NCI-H1436 treated with DMSO at 0.1 percent for 48 hours (cell line): ENCODE results near the gene LRRC47.

ENCODE experiments used
- DNase-seq: peaks from one replicate; lab custom pipeline; 2025; lab: John Stamatoyannopoulos, UW

Gene LRRC47

DNA sequence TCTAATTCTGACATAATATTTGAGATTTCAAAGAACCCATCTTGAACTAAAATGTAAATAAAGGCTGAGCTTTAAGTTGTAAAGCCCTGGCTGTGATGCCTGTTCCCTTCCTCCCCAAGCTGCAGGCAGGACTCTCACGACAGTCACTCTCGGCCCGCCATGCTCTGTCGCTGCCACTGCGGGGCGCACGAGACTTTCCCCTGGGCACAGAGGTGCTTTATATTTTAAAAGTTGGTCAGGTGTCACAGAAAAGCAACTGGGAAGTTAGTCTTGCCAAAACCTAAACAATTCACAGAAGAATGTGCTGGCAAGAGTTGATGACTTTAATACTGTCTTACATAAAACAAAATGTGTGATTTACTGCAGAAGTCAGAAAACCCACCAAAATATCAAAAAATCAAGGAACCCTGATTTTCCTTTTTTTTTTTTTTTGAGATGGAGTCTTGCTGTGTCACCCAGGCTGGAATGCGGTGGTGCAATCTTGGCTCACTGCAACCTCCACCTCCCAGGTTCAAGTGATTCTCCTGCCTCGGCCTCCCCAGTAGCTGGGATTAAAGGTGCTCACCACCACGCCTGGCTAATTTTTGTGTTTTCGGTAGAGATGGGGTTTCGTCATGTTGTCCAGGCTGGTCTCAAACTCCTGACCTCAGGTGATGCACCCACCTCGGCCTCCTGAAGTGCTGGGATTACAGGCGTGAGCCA lies 10.7 kb downstream of the LRRC47 start:
- no peak for DNase-seq

DNA sequence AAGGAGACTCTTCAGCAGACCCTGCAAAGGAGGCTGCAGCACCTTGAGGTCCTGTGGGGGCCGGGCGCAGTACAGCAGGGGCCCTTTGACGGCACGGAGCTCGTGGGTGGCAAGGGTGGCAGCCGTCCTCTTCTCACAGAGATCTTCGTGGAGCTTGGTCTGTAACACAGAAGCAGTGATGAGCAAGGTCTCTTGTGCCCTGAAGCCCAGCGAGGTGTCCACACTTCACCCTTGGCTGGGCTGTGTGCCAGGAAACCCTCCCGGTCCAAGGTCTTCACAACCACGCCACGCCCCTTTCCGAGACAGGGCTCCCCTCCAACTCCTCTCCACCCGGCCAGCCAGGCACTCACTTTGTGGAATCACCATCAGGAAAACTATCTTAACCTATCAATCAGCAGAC lies 11.3 kb downstream of the LRRC47 start:
- no peak for DNase-seq

DNA sequence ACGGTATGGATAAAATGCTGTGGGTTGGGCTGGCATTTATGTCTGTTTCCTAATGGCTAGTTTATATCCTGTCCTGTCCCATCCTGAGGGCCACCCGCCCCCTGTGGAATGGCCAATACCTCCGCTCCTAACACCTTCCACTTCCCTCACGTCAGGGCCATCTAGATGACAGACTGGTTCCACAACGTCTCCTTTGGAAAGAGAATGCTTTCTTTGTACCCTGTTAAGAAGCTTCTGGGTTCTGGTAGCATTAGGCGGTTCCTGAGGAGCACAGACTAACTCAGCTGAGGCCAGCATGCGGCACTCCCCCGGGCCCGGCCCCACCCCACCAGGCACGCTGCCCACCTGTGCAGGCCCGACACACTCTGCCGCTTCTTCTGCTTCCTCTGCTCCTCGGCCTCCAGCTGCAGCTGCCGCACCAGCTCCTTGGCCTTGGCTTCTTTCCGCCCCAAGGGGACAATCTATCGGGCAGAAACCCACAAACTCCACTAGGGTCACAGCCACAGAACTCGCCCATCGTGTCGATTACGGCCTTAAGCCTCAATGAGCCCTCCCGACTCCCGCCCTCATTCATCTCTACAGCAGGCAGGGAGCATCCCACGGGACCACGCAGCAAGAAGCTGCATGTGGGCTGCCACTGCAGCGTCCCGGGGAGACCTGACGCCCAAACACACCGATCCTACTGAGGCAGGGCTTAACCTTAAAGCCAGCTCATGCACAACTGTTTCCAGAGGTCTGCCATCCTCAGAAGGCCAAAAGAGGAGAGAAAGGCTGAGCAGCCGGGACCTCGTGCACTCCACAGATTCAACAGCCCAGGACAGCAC lies 12.4 kb downstream of the LRRC47 start:
- no peak for DNase-seq

DNA sequence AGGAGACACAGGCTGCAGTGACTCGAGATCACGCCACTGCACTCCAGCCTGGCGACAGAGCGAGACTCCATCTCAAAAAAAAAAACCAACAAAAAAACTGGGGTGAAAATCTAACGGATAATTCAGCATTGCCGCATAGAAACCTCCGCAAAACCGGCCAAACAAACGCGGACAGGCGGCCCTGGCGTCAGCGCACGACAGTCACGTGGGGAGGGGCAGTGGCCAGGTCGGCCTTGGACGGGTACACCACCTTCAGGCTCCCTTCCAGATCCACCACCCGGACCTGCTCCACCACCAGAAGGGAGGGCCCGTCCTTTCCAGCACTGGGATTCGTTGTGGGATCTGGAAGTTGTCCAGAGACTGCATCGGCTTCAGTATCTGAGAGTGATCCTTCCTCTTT lies 15.4 kb downstream of the LRRC47 start:
- DNase-seq: no peak

DNA sequence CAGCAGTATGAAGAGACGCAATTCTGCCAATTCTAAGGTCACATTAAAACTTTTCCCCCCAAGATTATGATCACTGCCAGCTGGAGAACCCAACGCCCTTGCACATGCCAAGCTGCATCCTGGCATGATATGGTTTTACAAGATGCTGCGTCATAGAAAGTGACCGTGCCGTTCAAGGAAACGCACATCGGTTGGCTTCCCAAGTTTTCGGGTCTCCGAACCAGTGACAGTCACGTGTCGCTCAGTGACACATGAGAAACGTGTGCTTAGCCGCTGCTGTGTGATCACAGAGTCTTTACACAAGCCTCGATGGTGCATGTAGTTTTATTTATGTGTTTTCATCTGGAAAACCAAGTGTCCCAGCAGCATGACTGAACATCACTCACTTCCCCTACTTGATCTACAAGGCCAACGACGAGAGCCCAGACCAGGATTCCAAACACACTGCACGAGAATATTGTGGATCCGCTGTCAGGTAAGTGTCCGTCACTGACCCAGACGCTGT lies 16.3 kb downstream of the LRRC47 start:
- DNase-seq: no peak

DNA sequence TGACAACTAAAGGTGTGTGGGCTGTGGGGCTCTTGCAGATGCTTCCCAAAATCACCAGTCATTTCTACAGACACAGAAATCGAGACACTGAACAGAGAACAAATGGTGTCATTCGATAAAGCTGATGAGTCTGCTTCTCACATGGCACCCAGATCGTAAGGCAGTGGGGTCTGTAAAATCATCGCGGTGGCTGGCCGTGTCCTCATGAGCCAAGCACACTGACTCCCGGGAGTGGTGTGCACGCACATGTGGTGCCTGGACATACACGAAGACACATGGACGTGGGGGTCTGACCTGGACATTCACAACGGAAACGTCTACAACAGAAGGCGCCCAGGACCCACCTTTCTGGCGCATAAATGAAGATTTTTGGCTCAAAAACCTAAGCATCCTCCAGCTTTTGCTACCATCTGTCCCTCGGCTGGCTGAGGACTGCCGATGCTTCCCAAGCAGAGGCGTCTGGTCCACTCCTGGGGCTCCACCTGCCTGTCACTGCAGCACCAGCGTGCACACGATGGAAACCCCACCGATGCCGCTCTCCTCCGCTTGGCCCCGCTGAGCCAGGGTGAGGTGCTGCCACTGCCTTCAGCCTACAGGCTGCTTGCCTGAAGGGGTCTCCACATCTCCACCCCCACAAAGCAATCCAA lies 16.9 kb downstream of the LRRC47 start:
- no peak for DNase-seq

DNA sequence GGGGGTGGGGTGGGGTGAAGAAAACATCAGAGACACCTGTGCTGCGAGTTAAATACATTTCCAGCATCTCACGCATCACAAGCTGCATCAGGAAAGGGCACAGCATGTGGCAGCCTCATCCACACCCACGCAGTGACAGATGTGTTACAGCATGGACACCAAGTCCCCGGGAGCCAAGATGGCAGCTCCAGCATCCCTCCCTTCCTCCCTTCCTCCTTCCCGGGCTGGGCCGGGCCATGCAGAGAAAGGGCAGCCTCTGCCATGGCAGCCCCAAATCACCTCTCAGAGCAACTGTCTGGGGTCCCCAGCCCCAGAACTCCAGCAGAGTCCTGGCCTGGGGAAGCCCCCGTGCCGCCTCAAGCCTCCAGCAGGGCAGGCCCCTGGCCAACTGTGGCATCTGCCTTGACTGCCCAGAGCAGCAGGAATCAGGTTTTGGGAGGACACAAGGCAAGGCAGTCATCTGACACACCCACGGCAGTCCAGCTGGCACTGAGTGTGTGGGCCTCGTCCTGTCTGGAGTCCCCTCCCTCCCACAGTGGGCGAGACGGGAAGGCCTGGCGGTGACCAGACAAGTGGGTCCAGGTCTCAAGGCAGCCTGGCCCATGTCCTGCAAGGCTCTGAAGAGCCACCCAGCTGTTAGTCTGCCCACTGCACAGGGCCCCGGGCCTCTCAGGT lies 17.6 kb downstream of the LRRC47 start:
- DNase-seq: no peak

DNA sequence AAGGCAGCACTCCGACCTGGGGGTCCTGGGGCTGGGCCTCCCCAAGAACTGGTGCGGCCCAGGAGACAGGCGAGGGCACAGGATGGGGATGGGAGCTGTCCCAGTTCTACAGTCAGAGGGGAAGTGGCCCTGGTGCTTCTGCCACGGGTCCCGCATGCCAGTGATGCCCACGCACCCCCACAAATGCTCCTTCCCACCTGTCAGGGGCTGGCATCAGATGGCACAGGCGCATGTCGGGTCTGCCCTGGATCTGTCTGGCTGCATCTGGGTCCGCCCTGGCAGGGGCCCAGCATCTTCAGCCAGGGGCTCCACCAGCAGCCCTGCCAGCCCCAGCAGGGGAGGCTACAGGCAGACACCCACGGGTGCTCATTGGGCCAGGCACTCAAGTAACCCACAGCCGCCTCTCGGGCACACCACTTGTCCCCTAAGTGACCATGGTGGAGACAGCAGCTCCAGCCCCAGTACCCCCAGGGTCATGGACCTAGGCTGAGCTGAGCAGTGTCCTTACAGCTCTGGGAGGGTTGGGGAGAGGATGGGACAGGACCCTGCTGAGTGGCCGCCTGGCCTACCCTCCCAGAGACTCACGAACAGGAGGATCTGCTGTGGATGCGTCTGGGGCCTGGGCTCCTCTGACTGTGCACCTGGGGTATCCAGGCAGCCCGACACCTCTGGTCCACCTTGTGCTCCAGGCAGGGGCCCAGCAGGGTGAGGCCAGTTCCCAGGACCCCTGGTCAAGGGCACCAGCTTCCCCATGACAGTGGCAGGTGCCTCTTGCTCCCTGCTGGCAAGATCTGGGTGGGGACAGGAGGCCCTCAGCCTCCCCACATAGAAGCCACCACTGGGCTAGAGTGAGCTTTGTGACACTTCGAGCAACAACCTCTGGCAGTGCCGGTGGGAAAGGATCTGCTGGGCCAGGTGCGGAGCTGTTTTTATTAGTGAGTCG lies 18.4 kb downstream of the LRRC47 start:
- no peak for DNase-seq

DNA sequence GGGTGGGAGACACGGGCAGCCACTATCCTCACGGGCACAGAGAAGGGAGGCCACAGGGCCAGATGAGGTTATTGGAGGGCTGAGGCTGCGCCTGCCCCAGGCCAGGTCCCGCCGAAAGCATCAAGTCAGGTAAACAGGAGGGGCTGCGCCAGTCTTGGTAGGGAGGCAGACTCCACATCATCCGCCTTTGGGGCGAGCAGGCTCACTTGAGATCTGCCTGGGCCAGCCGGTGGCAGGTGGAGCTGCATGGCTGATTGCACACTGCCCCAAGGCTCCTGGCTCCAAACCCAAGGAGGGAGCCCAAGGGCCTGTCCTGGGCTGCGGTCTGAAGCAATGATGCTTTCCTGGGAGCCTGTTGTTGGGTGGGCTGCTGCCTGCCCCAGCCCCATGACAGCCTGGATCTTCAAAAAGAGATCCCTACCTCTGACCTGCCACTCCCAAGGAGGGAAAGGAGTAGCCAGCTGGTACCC lies 19.2 kb downstream of the LRRC47 start:
- no peak for DNase-seq

DNA sequence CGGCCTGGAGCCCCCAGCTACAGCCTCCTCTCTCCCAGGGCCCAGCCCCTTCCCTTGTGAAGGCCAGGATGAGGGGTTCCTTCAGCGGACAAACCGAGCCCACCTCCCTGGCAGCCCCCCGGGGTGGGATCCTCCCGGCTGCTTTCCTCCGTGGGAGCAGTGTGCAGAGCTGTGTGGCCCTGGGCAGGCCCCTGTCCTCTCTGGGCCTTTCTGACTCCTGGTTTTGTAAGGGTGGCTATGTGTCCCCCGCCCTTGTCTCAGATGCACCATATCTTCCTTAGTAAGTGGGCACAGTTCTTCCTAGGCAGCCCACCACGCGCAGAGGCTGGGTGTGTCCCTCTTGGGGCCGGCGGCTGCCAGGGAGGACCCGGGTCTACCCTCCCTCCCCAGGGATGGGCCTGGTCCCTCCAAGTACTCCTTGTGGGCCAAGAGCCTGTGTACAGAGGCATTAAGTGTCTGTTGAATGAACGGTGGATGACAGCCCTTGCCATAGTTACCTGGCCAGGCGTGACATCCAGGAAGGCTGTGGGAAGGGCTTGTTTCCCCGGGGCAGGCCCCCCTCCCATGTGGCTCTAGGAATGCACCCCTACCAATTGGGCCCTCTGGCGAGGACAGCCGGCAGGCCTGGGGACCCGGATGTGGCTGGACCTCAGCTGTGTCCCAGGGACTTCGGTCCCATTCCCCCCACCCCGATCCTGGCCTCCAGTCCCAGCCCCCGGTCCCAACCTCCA lies 19.9 kb downstream of the LRRC47 start:
- no peak for DNase-seq

DNA sequence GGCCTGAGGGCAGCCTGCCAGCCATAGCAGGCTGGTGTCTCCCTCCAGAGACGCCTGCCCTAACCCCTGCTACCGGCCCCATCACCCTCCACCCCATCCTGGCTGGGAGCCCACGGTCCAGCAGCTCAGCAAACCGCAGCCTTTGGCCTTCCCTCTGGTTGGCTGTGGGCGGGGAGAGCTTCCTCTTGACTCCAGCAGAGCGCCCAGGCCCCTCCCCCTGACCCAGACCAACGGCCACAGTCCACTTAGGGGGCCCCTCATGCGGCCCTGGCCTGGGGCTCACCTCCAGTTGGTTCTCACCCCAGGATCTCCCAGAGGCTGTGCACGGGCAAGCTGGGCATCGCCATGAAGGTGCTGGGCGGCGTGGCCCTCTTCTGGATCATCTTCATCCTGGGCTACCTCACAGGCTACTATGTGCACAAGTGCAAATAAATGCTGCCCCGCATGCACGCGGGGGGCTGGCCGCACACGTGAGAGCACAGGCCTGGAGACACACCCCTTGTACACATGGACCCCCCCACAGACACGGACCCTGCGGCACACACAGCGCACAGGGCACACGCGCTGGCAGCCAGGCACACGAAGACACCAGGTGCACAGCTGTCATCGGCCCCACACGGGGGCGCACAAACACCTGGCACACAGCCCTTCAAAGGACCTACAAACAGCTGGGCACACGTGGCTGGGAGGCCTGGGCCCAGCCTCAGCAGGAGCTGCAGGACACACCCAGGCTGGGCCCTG lies 20.6 kb downstream of the LRRC47 start:
- DNase-seq: no peak

DNA sequence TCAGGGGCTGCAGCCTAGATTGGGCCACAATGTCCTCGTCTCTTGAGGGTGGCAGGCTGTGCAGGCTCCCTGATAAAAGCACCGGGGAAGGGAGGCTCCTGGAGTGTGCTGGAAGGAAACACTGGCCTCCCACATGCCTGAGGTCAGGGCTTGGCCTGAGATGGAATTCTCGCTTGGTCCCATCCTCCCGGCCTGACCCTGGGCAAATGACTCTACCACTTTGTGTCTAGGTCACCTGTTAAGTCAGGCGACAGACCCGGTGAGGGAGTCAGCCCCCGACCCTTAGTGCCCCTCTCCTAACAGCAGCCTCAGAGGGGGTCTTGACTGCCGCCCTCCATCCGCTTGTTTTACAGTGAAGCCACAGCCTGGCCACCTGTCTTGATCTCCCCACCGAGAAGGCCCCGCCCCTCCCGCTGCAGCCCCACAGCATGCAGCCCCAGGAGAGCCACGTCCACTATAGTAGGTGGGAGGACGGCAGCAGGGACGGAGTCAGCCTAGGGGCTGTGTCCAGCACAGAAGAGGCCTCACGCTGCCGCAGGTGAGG lies 21.3 kb downstream of the LRRC47 start:
- DNase-seq: no peak

DNA sequence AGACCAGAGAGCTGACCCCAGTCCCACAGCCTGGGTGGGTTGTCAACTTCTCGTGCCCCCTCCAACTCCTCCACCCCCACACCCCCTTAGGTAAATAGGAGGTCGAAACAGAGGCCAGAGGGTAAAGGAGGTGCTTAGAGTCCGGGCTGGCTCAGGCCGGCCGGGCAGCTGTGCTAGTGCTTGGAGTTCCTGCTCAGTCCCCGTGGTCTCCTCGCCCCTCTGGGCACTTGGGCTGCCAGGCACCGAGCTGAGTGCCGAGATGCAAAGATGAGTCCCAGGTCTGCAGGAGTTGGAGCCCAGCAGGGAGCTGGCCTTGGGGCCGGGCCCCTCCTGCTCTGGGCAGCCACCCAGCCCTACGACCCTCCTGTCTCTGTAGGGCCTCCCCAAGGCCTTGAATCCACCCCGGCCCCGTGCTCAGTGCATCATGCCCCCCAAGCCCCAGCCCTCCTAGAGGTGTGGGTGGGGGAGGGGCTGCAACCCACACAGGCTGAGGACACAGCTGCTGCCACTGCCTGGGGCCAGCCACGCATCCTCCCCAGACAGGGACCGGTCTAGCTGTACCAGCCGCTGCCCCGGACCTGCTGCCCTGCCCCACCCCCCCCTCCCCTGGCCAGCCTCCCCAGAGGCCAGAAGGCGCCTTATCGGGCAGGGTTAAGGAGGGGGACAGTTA lies 21.9 kb downstream of the LRRC47 start:
- no peak for DNase-seq

DNA sequence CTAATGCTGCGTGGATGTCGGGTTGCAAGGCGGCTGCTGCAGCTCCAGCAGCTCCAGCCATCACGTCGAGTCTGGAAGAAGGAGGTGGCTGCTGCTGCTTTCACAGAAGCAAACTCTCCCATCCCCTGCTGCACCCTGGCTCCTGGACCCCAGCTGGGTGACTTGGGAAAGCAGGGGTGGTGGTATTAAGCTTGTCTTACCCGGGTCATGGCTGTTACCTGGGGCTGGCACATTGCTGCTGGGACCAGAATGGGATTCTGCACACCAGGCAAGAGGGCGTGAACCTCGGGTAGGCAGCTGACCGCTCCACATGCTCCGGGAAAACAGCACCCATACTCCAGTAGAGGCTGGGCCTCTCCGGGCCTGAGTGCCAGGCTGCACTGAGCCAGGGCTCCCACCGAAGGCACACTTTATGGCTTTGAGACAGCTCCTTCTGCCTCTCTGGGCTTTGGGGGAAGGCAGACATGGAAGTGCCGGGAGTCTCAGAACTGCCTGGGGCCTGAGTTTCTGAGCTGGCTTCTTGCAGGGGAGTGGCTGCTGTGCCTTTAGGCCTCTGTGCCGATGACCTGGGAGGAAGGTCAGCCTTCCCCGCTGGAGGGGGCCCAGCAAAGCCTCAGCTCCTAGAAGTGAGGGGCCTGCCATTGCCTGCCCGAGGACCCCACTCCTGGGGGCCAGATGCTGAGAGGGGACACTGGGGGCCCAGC lies 22.6 kb downstream of the LRRC47 start:
- DNase-seq: no peak

DNA sequence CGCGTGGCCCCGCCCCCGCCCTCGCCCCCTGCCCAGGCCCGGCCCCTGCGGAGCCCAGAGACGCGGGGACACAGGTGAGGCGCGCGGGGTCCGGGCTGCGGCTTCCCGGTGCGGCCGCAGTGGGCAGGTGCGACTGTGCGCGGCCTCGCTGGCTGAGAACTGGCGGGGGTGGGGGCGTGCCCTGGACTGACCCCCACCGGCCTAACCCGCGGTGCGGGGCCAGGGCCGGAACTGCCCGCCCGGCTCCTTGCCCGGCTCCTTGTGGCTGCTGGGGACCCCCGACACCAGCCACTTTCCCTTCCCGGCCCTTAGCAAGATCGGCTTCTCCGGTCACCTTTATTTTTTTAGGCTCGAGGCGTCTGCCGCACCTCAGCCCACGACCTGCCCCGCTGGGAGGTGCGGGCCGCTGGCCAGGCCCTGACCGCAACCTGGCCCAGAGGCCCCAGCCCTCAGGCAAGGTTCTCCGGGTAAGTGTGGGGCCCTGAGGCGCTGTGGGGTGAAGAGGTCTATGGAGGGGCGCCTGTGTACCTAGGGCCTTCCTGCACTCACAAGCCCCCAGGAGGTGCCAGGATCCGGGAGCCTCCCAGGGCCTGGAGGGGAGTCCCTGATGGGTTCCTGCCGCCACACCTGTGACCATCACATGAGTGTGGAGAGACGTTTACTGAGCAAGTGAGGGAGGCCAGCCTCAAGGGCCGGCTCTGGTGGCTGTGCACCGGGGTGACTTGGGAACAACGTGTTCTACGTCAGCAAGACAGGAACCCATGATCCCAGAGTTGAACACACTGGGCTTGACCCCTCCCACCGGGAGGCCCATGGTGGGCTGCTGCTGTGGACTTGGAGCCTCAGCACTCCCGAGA lies 23.4 kb downstream of the LRRC47 start, which contains the start of gene SMIM1:
Gene SMIM1, plus strand, starts transcription at position 35 of the 857 bp plus-strand sequence. CDS start 2,625 bp downstream, outside the sequence.
- DNase-seq: no peak

DNA sequence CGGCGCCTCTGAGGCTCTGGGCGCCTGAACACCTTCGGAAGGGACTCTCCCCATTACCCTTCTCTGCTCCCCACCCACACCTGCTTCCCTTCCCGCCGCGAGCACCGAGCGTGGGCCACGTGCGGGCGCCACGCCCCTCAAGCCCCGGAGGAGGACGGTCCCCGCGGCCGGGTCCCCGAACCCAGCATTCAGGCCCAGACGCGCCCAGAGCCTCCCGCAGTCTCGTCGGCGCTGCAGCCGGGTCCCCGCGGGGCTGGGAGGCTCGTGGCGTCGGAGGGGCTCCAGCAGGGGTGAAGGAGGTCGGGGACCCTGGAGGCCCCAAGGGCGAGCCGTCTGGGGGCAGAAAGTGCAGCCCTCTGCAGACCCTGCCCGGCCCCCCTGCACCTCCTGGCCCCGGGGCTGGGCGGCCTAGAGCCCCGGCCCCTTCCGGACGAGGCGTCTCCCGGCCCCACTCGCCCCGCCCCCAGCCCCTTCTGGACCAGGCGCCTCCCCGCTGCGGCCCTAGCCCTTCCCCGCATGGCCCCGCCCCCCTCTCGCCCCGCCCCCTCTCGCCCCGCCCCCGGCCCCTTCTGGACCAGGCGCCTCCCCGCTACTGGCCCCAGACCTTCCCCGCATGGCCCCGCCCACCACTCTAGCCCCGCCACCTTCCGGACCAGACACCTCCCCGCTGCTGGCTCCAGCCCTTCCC lies 24.1 kb downstream of the LRRC47 start:
- no peak for DNase-seq
